Neutrophil (primary cell): ENCODE data around the gene CAMK1D.
"Not testable (repeated sequence)": the region's sequence is repeated elsewhere in the genome, so short reads cannot be mapped to it uniquely, and the experiment has no call there.

Experiments
- H3K27ac ChIP-seq: fragments of 200-600 bp; sonication (generic); 2 replicates; pipeline ENCODE4 v1.5.1; 2016; ENCODE audit warnings: mild to moderate bottlenecking, moderate library complexity
- H3K27me3 ChIP-seq: fragments of 200-600 bp; sonication (generic); 2 replicates; pipeline ENCODE4 v1.6.0; 2016; ENCODE audit warnings: mild to moderate bottlenecking
- H3K36me3 ChIP-seq: fragments of 200-600 bp; sonication (generic); 2 replicates; pipeline ENCODE4 v1.5.1; 2017
- H3K4me1 ChIP-seq, 2 experiments: fragments of 200-600 bp in 1 of 2; sonication (generic) in 1 of 2; 1 replicate in 1 of 2; 2 replicates in 1 of 2; pipeline versions ENCODE4 v1.5.1 to v1.6.1; 2013 to 2016; ENCODE audit warnings: low read depth in 1 of 2, low read length in 1 of 2, mild to moderate bottlenecking in 1 of 2, moderate library complexity in 1 of 2; ENCODE audit not compliant: control insufficient read depth in 1 of 2, insufficient read depth in 1 of 2
- H3K4me3 ChIP-seq, 2 experiments: fragments of 200-600 bp in 1 of 2; sonication (generic) in 1 of 2; 1 replicate in 1 of 2; 2 replicates in 1 of 2; pipeline ENCODE4 v1.5.1; 2013 to 2016; ENCODE audit warnings: low read depth in 1 of 2, low read length in 1 of 2, mild to moderate bottlenecking in 1 of 2, moderate library complexity in 1 of 2
- H3K9me3 ChIP-seq: fragments of 200-600 bp; sonication (generic); 2 replicates; pipeline ENCODE4 v1.5.1; 2016
- CTCF ChIP-seq: fragments of 200-600 bp; sonication (generic); IDR thresholded peaks from 2 replicates; pipeline ENCODE4 v1.5.1; 2016; ENCODE audit warnings: antibody characterized with exemption

The CAMK1D gene

DNA sequence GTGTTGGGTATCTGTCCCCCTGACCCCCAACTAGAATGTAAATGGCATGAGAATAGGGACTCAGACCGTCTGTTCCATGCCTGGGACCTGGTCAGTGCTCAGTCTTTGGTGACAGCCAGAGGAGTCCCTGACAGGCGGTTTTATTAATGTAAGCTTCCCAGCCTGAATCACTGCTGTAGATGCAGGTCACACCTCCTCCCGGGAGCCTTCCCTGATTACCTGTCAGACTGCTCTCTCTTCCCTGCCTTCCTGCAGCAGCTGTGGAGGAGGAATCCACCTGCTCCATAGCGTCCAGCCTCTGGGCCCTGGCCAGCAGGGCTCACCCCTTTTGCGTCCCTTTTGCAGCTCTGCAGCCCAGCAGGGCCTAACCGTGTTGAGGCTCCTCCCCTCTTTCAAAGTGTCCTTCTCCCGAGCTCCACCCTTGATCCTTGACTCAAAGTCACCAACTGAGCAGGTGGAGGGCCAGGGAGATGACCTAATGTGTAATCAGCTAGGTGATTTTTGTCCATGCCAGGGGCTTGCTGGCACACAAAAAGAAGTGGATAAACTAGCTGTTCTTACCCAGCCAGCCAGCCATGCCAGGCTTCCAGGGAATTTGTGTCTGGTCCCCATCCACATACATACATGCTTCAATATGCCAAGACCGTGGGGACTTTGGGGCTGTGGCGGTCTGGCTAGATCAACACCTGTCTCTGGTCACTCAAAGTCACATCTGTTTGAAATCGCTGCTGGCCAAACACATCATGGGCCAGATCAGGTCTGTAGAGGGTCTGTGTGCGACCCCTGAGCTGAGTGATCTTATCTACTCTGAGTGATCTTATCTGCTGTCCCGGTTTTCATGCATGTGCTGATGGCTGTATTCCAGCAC, 457.1 kb downstream of the CAMK1D start:
- Histone ChIP-seq H3K27ac (no peak overlapping the region), H3K9me3 (no peaks in the 10 kb centered on the region), H3K4me3 (no peak overlapping the region), H3K27me3 (no peaks in the 10 kb centered on the region), H3K4me1 (no peaks in the 10 kb centered on the region), H3K36me3 (no peaks in the 10 kb centered on the region)
- no peak for TF ChIP-seq CTCF

DNA sequence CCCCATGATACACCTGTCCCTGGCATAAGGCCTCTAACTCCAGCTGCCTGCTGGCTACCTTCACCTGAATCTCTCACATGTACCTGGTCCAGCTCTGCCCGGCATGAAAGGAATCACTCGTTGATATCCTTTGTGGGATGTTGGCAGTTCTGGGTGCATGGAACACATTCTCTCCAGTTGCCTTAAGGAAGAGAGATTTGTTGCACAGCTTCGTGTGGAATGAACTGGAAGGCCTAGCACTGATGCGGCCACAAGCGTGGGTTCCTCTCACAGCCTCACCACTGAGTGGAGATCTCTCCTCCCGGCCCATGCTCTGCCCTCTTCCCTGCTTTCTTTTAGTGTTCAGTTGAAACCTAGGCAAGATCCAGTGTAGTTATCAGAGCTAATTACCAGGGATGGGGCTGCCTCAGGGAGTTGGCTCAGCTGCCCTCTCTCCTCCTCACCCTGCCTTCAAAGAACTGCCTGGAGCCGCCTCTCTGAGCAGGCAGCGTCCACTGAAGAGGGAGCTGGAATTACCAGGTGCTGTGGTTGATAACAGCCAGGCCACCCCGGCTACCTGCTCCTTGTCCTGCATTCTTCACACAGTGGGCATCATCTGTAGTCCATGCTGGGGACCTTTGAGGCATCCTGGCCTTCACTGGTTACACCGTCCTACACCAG, 457.9 kb downstream of the CAMK1D start:
- H3K27ac ChIP-seq = no peak overlapping the region
- no peaks in the 10 kb centered on the region for H3K36me3 ChIP-seq
- H3K4me1 ChIP-seq = no peaks in the 10 kb centered on the region
- H3K27me3 ChIP-seq = no peaks in the 10 kb centered on the region
- H3K4me3 ChIP-seq = no peak overlapping the region
- no peaks in the 10 kb centered on the region for H3K9me3 ChIP-seq
- TF ChIP-seq CTCF = no peak

- no peaks in the 10 kb centered on the region for H3K9me3 ChIP-seq
- no peak overlapping the region for H3K4me3 ChIP-seq
- H3K27ac ChIP-seq = no peak overlapping the region
- no peaks in the 10 kb centered on the region for H3K4me1 ChIP-seq
- no peak for TF ChIP-seq CTCF
- H3K36me3 ChIP-seq = no peaks in the 10 kb centered on the region
- no peaks in the 10 kb centered on the region for H3K27me3 ChIP-seq
Measured at GRCh38 chr10:12808014-12808613, 458.8 kb downstream of the CAMK1D start.

DNA sequence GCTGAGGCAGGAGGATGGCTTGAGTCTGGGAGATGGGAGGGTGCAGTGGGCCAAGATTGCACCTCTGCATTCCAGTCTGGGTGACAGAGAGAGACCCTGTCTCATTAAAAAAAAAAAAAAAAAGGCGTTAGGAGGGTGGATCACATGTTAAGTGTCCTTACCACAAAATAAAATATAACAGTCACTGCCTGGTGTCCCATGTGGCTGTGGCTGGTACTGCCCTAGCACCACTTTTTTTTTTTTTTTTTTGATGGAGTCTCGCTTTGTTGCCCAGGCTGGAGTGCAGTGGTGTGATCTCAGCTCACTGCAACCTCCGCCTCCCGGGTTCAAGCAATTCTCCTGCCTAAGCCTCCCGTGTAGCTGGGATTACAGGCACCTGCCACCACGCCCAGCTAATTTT, 460.7 kb downstream of the CAMK1D start:
- H3K4me1 ChIP-seq = not testable (repeated sequence)

DNA sequence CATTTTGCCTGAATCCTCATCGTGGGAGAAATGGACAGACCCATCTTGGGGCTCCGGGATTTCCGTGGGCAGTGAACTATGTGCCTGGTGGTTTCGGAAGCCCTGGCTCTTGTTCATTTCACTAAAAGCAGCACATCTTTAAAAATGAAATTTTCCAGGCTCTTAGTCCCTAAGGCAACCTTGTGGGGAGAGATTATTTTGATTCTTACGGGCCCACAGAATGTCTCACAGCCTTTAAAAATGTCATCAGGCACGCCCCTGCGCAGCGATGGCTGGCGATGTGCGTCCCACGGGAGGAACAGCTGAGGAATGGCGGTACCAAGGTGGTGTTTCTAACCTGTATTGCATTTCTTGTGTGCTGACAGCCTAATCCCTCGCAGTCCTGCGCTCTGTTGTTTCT, 462.5 kb downstream of the CAMK1D start:
- H3K9me3 ChIP-seq = no peaks in the 10 kb centered on the region
- no peak overlapping the region for H3K27ac ChIP-seq
- H3K36me3 ChIP-seq = no peaks in the 10 kb centered on the region
- no peak for TF ChIP-seq CTCF
- no peak overlapping the region for H3K4me3 ChIP-seq
- H3K4me1 ChIP-seq = no peaks in the 10 kb centered on the region
- no peaks in the 10 kb centered on the region for H3K27me3 ChIP-seq

More for the DNA sequence above, 460.7 kb downstream of the CAMK1D start:
- H3K27me3 ChIP-seq, H3K36me3 ChIP-seq, H3K27ac ChIP-seq, H3K4me3 ChIP-seq, H3K9me3 ChIP-seq: not testable (repeated sequence)

DNA sequence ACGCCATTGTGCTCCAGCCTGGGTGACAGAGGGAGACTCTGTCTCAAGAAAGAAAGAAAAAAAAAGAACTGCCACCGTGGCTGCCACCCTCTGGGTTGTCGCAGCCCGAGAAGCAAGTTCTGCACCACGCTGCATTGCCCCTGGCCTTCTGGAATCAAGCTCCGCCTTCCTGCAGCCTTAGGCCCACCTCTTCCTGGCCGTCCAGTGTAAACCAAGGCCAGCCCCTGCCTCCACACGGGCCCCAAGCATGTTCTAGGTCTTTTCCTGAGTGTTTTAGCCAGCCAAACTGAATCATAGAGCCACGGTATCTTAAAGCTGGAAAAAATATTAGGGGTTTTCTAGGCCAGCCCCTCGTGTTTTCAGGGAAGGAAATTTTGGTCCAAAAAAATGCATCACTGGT, 463.2 kb downstream of the CAMK1D start:
- H3K27ac ChIP-seq = no peak overlapping the region
- no peak for TF ChIP-seq CTCF
- no peaks in the 10 kb centered on the region for H3K27me3 ChIP-seq
- no peaks in the 10 kb centered on the region for H3K9me3 ChIP-seq
- no peak overlapping the region for H3K4me3 ChIP-seq
- H3K4me1 ChIP-seq = no peaks in the 10 kb centered on the region
- H3K36me3 ChIP-seq = no peaks in the 10 kb centered on the region
